Fibroblast of skin of right quadriceps (primary cell): Measurements from ENCODE around the gene HRH3.

Experiments
- DNase-seq: peaks from one replicate; pipeline ENCODE4 v3.0.0-alpha.2; 2013

The HRH3 gene

DNA sequence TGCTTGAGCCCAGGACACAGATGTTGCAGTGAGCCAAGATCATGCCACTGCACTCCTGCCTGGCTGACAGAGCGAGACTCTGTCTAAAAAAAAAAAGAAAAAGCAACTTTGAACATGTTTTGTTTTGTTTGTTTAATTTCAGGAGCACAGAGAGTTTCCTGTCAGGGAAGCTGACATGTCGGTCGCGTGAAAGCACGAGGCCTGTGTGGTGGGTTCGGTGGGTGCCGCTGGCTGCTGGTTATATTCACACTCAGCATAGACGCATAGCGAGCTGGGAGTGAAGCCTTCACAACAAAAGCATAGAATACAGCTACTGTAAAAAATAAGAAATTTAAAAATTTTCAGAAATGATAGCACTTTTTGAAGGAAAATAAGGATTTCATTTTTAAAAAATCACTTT, 22.8 kb downstream of the HRH3 start:
- no peak for DNase-seq

DNA sequence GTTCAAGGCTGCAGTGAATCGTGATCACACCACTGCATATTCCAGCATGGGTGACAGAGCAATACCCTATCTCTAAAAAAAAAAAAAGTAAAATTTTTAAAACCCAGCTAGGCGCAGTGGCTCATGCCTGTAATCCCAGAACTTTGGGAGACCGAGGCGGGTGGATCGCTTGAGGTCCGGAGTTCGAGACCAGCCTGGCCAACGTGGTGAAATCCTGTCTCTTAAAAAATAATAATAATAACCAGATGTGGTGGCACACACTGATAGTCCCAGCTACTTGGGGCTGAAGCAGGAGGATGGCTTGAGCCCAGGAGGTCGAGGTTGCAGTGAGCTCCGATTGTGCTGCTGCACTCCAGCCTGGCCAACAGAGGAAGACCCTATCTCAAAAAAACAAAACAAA, 23.8 kb downstream of the HRH3 start:
- no peak for DNase-seq

DNA sequence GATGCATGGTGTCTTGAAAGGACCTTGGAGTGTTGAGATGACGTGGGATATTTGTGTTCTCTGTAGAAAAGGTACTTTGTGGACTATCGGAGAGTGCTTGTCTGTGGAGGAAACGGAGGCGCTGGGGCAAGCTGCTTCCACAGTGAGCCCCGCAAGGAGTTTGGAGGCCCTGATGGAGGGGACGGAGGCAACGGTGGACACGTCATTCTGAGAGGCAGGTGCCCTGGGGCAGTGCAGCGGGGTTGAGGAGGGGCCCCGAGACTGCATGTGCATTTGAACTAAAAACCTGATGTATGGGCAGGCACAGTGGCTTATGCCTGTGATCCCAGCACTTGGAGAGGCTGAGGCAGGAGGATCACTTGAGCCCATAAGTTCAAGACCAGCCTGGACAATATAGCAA, 24.3 kb downstream of the HRH3 start:
- DNase-seq, result no peak

- no peak for DNase-seq
Measured at GRCh38 chr20:62195075-62195405, 25.0 kb downstream of the HRH3 start.

DNA sequence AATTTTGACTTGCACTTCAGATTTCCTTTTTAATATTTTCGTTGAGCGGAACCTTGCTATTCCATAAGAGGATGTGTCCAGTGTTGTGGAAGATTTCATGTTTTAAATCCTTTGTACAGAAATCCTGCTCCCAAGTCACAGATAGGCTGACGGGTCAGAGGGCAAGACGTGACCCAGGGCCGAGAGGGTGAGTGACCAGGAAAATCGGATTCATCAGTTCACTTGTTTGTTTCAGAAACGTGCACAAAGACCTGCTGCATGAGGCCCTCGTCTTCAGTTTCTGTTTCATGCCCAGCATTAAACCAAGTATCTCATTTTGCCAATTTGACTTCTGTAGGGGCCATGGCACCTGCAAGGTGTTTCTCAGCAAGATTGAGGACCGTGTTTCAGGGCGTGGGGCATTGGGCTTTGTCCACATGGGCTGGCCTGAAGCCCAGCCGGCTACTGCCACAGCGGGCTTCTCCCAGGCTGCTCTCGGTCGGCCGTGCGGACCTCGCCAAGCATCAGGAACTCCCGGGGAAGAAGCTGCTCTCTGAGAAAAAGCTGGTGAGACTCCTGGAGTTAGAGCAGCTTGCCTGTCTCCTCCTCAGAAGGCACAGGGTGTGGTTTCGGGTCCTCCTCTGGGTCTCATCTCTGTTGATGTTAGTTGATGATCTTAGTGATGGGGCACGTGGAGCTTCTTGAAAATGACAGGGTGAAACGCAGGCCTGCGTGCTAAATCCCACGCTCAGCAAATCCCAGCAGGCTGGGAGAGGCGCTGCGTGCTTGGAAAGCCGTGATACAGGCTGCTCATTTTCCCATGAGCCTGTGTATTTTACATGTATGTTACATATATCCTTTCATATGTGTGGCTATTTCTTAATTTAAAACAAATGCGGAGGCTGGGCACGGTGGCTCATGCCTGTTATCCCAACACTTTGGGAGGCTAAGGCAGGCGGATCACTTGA, 26.7 kb downstream of the HRH3 start:
- DNase-seq, result no peak

DNA sequence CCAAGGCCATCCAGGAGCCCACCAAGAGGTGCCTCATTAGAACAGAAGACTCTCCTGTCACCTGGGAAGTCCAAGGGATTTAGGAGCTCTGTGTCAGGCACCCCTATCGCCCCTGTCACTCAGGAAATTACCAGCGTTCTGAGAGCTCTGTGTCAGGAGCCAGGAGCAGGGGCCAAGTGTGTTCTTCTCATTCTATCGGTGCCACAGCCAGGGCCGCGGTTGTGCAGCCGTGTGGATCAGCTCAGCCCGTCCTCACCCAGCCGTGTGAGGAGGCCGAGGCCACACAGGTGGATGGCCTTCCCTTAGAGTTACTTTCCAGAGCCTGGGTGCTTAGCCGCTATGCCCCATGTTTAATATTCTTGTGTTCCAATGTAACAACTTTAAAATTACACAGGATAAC, 27.4 kb downstream of the HRH3 start:
- DNase-seq, result no peak

GRCh38 chr20:62191781-62192559, 28.1 kb downstream of the HRH3 start:
- DNase-seq, result no peak

- no peak for DNase-seq
Measured at GRCh38 chr20:62190639-62191411, 29.3 kb downstream of the HRH3 start.

DNA sequence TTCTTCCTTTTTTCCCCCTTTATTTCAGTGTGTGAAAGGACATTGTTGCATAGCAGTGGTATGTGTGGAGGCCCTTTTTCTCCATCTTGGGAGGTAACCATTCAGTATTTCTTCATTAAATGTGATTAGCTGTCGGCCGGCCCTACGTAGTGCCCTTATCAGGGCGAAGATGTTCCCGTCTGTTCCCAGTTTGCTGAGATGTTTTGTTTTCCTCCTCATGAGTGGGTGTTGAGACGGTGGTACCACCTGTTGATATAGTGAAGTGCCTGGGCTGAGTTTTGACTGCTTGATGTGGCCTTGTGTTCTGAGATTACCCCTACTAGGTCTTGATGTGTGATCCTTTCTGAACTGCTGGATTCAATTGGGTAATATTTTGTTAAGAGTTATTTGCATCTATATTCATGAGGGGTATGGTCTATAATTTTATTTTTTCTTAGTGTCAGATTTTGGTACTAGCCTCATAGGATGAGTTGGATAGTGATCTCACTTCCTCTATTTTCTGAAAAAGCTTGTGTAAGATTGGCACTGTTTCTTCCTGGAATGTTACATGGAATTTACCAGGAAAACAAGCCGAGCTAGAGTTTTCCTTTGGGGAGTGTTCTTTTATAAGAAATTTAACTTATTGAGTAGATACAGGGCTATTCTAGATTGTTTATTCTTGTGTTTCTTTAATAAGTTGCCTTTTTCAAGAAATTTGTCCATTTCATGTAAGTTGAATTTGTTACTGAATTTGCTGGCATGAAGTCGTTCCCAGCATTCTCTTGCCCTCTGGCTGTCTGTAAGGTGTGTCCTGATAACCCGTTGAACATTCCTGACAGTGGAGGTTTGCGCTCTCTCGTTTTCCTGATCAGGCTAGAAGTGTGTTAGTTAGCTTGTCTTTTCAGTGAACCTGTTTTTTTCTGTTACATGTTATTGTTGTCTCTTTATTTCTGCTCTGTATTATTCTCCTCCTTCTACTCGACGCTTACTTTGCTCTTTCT, 32.9 kb downstream of the HRH3 start:
- no peak for DNase-seq

GRCh38 chr20:62186096-62186426, 34.0 kb downstream of the HRH3 start:
- DNase-seq, result no peak

- no peak for DNase-seq
Measured at GRCh38 chr20:62183426-62184142, 36.5 kb downstream of the HRH3 start.

DNA sequence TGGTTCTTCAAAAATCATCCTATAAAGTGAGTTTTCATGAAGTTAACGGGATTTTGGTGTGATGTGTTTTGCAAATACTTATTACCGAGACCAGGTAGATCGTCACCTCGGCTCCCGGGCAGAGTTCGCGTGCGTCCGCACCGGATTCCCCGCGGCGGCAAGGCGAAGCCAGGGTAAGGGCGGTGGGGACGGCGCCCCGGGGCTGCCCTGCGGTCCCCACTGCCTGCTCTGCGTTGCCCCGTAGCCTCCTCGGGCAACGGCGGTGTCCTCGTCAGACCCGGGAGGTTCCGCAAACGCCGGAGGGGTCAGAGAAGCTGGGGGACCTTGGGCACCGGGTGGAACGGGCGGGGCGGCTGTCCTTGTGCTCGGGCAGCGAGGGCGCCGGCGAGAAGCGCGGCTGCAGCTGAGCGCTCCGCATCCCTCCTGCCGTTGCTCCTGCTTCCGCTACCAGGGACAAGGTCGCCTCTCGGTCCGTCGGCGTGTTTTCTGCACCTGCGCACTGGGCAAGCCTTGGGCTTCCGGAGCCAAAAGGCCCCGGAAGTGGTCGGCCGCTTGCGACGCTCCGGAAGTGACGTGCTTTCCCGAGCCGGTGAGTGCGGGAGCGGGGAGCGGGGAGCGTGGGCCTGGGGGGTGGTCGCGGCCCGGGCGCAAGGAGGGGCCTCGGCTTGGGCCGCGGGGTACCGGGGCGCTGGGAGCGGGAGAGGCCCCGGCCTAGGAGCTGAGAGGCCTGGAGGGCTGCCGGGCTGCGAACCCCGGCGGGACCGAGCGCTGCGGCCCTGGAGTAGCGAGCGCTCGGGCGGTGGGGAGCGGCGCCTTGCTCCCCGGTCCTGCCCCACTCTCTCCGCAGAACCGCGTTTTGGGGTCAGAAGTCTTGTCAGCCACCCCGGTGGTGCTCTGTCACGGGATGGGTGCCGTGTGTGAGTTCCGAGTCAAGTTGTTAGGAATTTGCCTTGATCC, 37.3 kb downstream of the HRH3 start, which contains the start of gene MTG2:
TSS of gene MTG2 (plus strand) at position 560 of the 957 bp plus-strand sequence. CDS start 10,393 bp downstream, outside the sequence.
- DNase-seq, result peak; percentile 94

- DNase-seq, result no peak
Measured at GRCh38 chr20:62181808-62182207, 38.3 kb downstream of the HRH3 start.

DNA sequence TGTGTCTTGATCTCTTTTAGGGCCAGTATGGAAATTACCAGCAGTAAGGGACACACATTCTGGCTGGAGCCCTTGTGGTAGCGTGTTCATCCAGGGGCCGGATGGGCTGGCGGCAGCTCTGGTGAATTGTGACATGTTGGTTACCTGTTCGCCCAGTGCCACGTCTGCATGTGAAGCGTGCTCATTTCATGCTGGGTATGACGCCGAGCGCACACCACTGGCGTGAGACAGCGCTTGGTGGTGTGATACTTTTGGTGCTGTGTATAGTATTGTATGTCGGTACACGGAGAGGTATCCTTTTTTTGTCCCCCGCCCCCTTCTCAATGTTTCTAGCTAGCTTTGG, 40.9 kb downstream of the HRH3 start:
- no peak for DNase-seq

GRCh38 chr20:62178316-62179161, 41.5 kb downstream of the HRH3 start:
- DNase-seq, result no peak

DNA sequence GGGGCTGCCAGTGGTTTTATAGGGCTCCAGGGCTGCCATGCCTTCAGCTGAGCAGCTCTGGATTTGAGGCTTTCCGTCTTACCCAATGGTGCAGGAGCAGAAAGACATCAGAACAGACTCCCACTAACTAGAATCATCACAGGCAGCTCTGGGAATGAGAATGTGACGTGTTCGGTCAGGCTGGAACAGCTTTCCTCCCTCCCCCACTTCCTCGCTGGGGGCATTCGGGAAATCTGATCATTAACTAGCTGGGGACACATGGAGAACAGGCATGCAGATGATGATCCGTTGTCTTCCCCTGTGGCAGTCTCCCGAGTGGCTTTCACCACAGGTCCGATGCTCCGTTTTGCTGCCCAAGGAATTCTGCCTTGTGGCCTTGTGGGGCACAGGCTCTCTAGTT, 42.8 kb downstream of the HRH3 start:
- DNase-seq, result peak; percentile 53

DNA sequence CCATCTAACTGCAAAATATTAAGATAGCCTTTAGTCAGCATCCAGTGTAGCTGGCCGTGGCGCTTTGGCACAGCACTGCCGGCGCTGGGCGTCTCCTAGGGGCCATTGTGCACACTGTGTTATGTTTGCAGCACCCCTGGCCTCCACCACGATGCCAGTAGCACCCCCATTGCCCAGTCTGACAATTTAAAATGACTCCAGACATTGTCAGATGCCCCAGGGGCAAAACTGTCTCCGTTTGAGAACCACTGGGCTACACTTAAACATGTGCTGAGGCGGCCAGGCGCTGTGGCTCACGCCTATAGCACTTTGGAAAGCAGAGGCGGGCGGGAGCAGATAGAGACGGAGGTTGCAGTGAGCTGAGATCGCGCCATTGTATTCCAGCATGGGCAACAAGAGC, 43.2 kb downstream of the HRH3 start:
- DNase-seq, result no peak

- no peak for DNase-seq
Measured at GRCh38 chr20:62175711-62176110, 44.4 kb downstream of the HRH3 start.

GRCh38 chr20:62174870-62175624, 45.0 kb downstream of the HRH3 start:
- DNase-seq, result no peak
